Bronchial epithelial cell (primary cell): Measurements from ENCODE around the gene SETD3. TPM values are rescaled to one million over a fixed set of nuclear protein-coding genes. Genes with fewer than 3 reads are reported as not detected.

Experiments used
- DNase-seq: peaks from one replicate; pipeline ENCODE4 v3.0.0-alpha.2; 2010; ENCODE audit warnings: low read depth
- FAIRE-seq: peaks from 2 replicates; lab custom pipeline; 2011; peaks lifted over from hg19 to GRCh38; lab: Jason Lieb, UNC
- H3K27me3 ChIP-seq: 2 replicates; pipeline ENCODE4 v1.5.1; 2011; ENCODE audit warnings: low read length; ENCODE audit not compliant: control insufficient read depth, insufficient read depth
- H3K36me3 ChIP-seq: 2 replicates; pipeline ENCODE4 v1.5.1; 2011; ENCODE audit warnings: low read length; ENCODE audit not compliant: control insufficient read depth, insufficient read depth
- H3K4me3 ChIP-seq: 2 replicates; pipeline ENCODE4 v1.5.1; 2011; ENCODE audit warnings: mild to moderate bottlenecking, low read depth, low read length, control low read depth
- CTCF ChIP-seq: IDR thresholded peaks from 2 replicates; pipeline ENCODE4 v1.5.1; 2011; ENCODE audit warnings: mild to moderate bottlenecking, moderate library complexity, low read length, control low read depth, inconsistent platforms; ENCODE audit not compliant: insufficient read depth, severe bottlenecking
- total RNA-seq: library from RNA; depleted of rRNA; stranded (reverse); fragments of >200 nt; gene quantifications from 2 replicates; pipeline ENCODE4 v1.2.1, GENCODE V29; 2014

Gene SETD3
- total RNA-seq, 1 donor from 2014 or later: 66.6 TPM

- Histone ChIP-seq H3K36me3 (peaks cover 8% of the 10 kb centered on the region), H3K4me3 (no peak overlapping the region), H3K27me3 (no peaks in the 10 kb centered on the region)
- no peak for DNase-seq
- TF ChIP-seq CTCF: no peak
- no peak for FAIRE-seq
Observed at GRCh38 chr14:99515301-99516155, 34.9 kb upstream of the SETD3 start.

GRCh38 chr14:99514552-99515300 is 34.1 kb upstream of the SETD3 start:
- peaks cover 9% of the 10 kb centered on the region for H3K36me3 ChIP-seq
- TF ChIP-seq CTCF: no peak
- no peak overlapping the region for H3K4me3 ChIP-seq
- DNase-seq (no peak), FAIRE-seq (no peak)
- no peaks in the 10 kb centered on the region for H3K27me3 ChIP-seq

GRCh38 chr14:99513946-99514551 is 33.4 kb upstream of the SETD3 start:
- Histone ChIP-seq H3K27me3 (no peaks in the 10 kb centered on the region), H3K36me3 (peaks cover 14% of the 10 kb centered on the region), H3K4me3 (no peak overlapping the region)
- no peak for TF ChIP-seq CTCF
- FAIRE-seq: no peak
- DNase-seq: no peak

- Histone ChIP-seq H3K27me3 (no peaks in the 10 kb centered on the region), H3K4me3 (no peak overlapping the region), H3K36me3 (peaks cover 16% of the 10 kb centered on the region)
- TF ChIP-seq CTCF: no peak
- FAIRE-seq: no peak
- no peak for DNase-seq
Observed at GRCh38 chr14:99513183-99513694, 32.6 kb upstream of the SETD3 start.

GRCh38 chr14:99512571-99513182 is 32.0 kb upstream of the SETD3 start:
- H3K27me3 ChIP-seq: no peaks in the 10 kb centered on the region
- no peak overlapping the region for H3K4me3 ChIP-seq
- no peak for TF ChIP-seq CTCF
- DNase-seq (no peak), FAIRE-seq (no peak)
- H3K36me3 ChIP-seq: peaks cover 19% of the 10 kb centered on the region
